K562 (cell line): Measurements from ENCODE around the gene ACOD1. TPM values are rescaled to one million over a fixed set of nuclear protein-coding genes. Genes with fewer than 3 reads are reported as not detected.

Experiments
- KDM5B ChIP-seq: fragments of 200-600 bp; sonication (generic); IDR thresholded peaks from 2 replicates; pipeline ENCODE4 v1.6.1; 2012; ENCODE audit warnings: low read depth, mild to moderate bottlenecking, moderate library complexity, low read length, control low read depth, inconsistent platforms; ENCODE audit not compliant: insufficient replicate concordance
- KLF1 ChIP-seq: fragments of 450-650 bp; IDR thresholded peaks from 2 replicates; pipeline ENCODE4 v1.6.1; 2016; ENCODE audit warnings: missing genetic modification characterization, missing compliant biosample characterization
- NR2C2 ChIP-seq, 2 experiments: fragments of 200-800 bp in 1 of 2; sonication (Bioruptor generic) in 1 of 2; sonication (generic) in 1 of 2; formaldehyde crosslinking in 1 of 2; IDR thresholded peaks; 2 replicates each; pipeline versions ENCODE4 v1.6.1 to v1.8.0; 2016 to 2022; ENCODE audit warnings: mild to moderate bottlenecking in 1 of 2, missing compliant biosample characterization in 1 of 2, missing genetic modification characterization in 1 of 2, missing genetic modification reagents in 1 of 2
- TAF1 ChIP-seq: IDR thresholded peaks from 2 replicates; pipeline ENCODE4 v1.6.1; 2011; ENCODE audit warnings: mild to moderate bottlenecking, low read length, moderate library complexity; ENCODE audit not compliant: insufficient read depth, control insufficient read depth, severe bottlenecking; ENCODE audit errors: extremely low read depth
- YY1 ChIP-seq, 3 experiments: IDR thresholded peaks; 2 replicates each; pipeline ENCODE4 v1.6.1; 2011; ENCODE audit warnings: low read length in 2 of 3, mild to moderate bottlenecking in 2 of 3, moderate library complexity in 2 of 3, borderline replicate concordance in 1 of 3, control low read depth in 1 of 3, low read depth in 1 of 3; ENCODE audit not compliant: insufficient read depth in 3 of 3, insufficient replicate concordance in 2 of 3, control insufficient read depth in 1 of 3, insufficient read length in 1 of 3; ENCODE audit errors: extremely low read depth in 1 of 3
- ZFP36 ChIP-seq: fragments of 150-350 bp; IDR thresholded peaks from 2 replicates; pipeline ENCODE4 v1.6.1; 2018; ENCODE audit warnings: low read length, low read depth; ENCODE audit not compliant: partially characterized antibody
- polyA plus RNA-seq, 8 experiments: library from polyadenylated mRNA; depleted of rRNA in 4 of 8; stranded (reverse) in 5 of 8; unstranded in 3 of 8; fragments of >200 nt; fragmentation: Nextera tagmentation in 2 of 8; fragmentation: Illumina TruSeq in 1 of 8; extraction: Ambion mirVana in 2 of 8; extraction: Trizol in 1 of 8; gene quantifications; 2 replicates each; pipeline versions ENCODE4 v1.2.1 to v1.2.3, GENCODE V29; 2011 to 2014; ENCODE audit warnings: inconsistent platforms in 1 of 8, missing spikeins in 1 of 8
- total RNA-seq, 7 experiments: library from RNA; depleted of rRNA in 6 of 7; stranded (reverse); fragments of >200 nt in 6 of 7; fragmentation: Illumina TruSeq in 2 of 7; extraction: Trizol in 2 of 7; gene quantifications; 2 replicates each; pipeline versions ENCODE4 v1.2.1 to v1.2.3, GENCODE V29; 2011 to 2021; ENCODE audit warnings: low replicate concordance in 1 of 7
- TF ChIP-seq, protein P1 (sequence below): fragments of 200-600 bp; sonication (generic); IDR thresholded peaks from one replicate; pipeline ENCODE4 v1.6.1; 2012; ENCODE audit warnings: mild to moderate bottlenecking, low read depth, low read length, inconsistent platforms

The ACOD1 gene
- total and polyA plus RNA-seq, 9 of the 15 experiments (the other 6 are each of a cell fraction or from before 2014, with no cell fraction given), result not detected

DNA sequence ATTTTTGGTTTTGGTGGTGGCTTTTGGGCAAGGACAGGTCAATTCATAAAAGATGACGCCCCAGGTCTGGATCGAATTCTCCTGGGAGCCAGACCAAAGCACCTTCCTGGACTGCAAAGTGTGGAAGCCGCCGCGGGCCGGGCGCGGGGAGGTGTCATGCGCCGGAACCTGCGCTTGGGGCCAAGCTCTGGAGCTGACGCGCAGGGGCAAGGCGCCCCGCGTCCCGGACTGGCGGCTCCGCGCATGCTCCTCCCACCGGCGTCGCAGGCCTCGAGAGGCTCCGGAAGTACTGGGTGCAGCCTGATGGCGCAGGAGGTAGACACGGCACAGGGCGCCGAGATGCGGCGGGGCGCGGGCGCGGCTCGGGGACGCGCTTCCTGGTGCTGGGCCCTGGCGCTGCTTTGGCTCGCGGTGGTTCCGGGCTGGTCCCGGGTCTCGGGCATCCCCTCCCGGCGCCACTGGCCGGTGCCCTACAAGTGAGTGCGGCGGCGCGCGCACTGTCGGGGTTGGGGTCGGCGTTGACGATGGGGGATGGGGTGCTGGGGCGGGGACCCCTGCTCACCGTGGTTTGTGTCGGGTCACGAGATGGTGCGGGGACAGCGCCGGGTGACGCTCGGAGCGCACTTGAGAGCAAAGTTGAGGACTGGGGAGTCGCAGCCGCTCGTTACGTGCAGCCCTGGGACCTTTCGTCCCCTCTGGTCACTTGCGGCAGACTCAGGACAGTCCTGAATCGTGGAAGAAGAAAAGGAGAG, 43.7 kb downstream of the ACOD1 start, which contains the start of gene CLN5 (continued):
- TF ChIP-seq, protein P1, sequence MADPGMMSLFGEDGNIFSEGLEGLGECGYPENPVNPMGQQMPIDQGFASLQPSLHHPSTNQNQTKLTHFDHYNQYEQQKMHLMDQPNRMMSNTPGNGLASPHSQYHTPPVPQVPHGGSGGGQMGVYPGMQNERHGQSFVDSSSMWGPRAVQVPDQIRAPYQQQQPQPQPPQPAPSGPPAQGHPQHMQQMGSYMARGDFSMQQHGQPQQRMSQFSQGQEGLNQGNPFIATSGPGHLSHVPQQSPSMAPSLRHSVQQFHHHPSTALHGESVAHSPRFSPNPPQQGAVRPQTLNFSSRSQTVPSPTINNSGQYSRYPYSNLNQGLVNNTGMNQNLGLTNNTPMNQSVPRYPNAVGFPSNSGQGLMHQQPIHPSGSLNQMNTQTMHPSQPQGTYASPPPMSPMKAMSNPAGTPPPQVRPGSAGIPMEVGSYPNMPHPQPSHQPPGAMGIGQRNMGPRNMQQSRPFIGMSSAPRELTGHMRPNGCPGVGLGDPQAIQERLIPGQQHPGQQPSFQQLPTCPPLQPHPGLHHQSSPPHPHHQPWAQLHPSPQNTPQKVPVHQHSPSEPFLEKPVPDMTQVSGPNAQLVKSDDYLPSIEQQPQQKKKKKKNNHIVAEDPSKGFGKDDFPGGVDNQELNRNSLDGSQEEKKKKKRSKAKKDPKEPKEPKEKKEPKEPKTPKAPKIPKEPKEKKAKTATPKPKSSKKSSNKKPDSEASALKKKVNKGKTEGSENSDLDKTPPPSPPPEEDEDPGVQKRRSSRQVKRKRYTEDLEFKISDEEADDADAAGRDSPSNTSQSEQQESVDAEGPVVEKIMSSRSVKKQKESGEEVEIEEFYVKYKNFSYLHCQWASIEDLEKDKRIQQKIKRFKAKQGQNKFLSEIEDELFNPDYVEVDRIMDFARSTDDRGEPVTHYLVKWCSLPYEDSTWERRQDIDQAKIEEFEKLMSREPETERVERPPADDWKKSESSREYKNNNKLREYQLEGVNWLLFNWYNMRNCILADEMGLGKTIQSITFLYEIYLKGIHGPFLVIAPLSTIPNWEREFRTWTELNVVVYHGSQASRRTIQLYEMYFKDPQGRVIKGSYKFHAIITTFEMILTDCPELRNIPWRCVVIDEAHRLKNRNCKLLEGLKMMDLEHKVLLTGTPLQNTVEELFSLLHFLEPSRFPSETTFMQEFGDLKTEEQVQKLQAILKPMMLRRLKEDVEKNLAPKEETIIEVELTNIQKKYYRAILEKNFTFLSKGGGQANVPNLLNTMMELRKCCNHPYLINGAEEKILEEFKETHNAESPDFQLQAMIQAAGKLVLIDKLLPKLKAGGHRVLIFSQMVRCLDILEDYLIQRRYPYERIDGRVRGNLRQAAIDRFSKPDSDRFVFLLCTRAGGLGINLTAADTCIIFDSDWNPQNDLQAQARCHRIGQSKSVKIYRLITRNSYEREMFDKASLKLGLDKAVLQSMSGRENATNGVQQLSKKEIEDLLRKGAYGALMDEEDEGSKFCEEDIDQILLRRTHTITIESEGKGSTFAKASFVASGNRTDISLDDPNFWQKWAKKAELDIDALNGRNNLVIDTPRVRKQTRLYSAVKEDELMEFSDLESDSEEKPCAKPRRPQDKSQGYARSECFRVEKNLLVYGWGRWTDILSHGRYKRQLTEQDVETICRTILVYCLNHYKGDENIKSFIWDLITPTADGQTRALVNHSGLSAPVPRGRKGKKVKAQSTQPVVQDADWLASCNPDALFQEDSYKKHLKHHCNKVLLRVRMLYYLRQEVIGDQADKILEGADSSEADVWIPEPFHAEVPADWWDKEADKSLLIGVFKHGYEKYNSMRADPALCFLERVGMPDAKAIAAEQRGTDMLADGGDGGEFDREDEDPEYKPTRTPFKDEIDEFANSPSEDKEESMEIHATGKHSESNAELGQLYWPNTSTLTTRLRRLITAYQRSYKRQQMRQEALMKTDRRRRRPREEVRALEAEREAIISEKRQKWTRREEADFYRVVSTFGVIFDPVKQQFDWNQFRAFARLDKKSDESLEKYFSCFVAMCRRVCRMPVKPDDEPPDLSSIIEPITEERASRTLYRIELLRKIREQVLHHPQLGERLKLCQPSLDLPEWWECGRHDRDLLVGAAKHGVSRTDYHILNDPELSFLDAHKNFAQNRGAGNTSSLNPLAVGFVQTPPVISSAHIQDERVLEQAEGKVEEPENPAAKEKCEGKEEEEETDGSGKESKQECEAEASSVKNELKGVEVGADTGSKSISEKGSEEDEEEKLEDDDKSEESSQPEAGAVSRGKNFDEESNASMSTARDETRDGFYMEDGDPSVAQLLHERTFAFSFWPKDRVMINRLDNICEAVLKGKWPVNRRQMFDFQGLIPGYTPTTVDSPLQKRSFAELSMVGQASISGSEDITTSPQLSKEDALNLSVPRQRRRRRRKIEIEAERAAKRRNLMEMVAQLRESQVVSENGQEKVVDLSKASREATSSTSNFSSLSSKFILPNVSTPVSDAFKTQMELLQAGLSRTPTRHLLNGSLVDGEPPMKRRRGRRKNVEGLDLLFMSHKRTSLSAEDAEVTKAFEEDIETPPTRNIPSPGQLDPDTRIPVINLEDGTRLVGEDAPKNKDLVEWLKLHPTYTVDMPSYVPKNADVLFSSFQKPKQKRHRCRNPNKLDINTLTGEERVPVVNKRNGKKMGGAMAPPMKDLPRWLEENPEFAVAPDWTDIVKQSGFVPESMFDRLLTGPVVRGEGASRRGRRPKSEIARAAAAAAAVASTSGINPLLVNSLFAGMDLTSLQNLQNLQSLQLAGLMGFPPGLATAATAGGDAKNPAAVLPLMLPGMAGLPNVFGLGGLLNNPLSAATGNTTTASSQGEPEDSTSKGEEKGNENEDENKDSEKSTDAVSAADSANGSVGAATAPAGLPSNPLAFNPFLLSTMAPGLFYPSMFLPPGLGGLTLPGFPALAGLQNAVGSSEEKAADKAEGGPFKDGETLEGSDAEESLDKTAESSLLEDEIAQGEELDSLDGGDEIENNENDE, result no peak
- peak; percentile 86 for TF ChIP-seq KDM5B
- peak; percentile 2 for TF ChIP-seq ZFP36
- TF ChIP-seq TAF1, result peak; percentile 82
- TF ChIP-seq NR2C2 (CRISPR knock-in tag; IDR thresholded peaks at IDR 0.05), result no peak
- TF ChIP-seq NR2C2 (tag; IDR thresholded peaks at IDR 0.05), result peak; percentile 81
- peak; percentile 41 to 83 (median 76) for TF ChIP-seq YY1 (IDR thresholded peaks at IDR 0.05; ENCODE audit: borderline replicate concordance in 1 of 3, control insufficient read depth in 1 of 3, extremely low read depth in 1 of 3, insufficient read depth in 3 of 3, insufficient read length in 1 of 3, insufficient replicate concordance in 2 of 3, low read depth in 1 of 3, low read length in 2 of 3)
- TF ChIP-seq KLF1 (tag), result no peak
